ENCODE measurements around the gene APMAP. TPM values are rescaled to one million over a fixed set of nuclear protein-coding genes. Genes with fewer than 3 reads are reported as not detected.

The APMAP gene
- total and polyA plus RNA-seq, 4 donors = 132 to 378 (median 234) TPM

DNA sequence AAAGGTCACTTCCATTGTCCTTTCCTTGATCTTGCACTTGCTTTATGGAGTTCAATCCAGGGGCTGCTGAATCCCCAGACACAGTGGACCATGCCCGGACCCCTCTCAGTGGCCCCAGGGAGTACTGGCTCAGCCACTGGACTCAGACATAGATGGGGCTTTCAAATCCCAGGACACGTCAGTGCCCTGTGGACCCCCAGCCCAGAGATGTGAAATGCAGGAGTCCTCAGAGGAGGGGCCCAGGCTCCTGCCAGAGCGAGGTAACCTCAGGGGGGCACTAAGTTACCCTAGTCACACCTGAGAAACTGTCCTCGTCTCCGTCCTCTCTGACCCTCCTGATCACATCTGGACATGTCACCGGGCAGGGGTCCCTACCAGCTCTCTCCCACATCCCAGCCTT lies 18.7 kb upstream of the APMAP start:
- H3K4me1 ChIP-seq (ENCODE audit: control insufficient read depth in 4 of 4, insufficient read depth in 4 of 4, low read length in 3 of 4) = peaks cover 9 to 38% (median 29%) of the 10 kb centered on the region in 4 donors
- H3K36me3 ChIP-seq (ENCODE audit: control insufficient read depth in 4 of 4, insufficient read depth in 3 of 4, low read depth in 1 of 4, low read length in 3 of 4) = no peaks in the 10 kb centered on the region
- H3K9ac ChIP-seq (ENCODE audit: low read depth in 1 of 2, low read length in 2 of 2) = no peak overlapping the region
- WGBS = 83% methylated on average over 6 of the region's 6 CpGs
- no peak for DNase-seq (ENCODE audit: low spot score)
- no peaks in the 10 kb centered on the region for H3K27me3 ChIP-seq (ENCODE audit: control insufficient read depth in 4 of 4, insufficient read depth in 4 of 4, low read length in 3 of 4)
- no peak overlapping the region for H3K4me3 ChIP-seq (ENCODE audit: low read depth in 1 of 3, low read length in 3 of 3)
- no peak for TF ChIP-seq HNF4G (IDR thresholded peaks at IDR 0.05)
- TF ChIP-seq, protein P1, sequence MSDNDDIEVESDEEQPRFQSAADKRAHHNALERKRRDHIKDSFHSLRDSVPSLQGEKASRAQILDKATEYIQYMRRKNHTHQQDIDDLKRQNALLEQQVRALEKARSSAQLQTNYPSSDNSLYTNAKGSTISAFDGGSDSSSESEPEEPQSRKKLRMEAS (IDR thresholded peaks at IDR 0.05) = no peak
- TF ChIP-seq, protein P2, sequence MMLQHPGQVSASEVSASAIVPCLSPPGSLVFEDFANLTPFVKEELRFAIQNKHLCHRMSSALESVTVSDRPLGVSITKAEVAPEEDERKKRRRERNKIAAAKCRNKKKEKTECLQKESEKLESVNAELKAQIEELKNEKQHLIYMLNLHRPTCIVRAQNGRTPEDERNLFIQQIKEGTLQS (IDR thresholded peaks at IDR 0.05) = no peak
- TF ChIP-seq, protein P3, sequence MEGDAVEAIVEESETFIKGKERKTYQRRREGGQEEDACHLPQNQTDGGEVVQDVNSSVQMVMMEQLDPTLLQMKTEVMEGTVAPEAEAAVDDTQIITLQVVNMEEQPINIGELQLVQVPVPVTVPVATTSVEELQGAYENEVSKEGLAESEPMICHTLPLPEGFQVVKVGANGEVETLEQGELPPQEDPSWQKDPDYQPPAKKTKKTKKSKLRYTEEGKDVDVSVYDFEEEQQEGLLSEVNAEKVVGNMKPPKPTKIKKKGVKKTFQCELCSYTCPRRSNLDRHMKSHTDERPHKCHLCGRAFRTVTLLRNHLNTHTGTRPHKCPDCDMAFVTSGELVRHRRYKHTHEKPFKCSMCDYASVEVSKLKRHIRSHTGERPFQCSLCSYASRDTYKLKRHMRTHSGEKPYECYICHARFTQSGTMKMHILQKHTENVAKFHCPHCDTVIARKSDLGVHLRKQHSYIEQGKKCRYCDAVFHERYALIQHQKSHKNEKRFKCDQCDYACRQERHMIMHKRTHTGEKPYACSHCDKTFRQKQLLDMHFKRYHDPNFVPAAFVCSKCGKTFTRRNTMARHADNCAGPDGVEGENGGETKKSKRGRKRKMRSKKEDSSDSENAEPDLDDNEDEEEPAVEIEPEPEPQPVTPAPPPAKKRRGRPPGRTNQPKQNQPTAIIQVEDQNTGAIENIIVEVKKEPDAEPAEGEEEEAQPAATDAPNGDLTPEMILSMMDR (IDR thresholded peaks at IDR 0.05; ENCODE audit: low read depth, low read length, missing input control) = no peak
- TF ChIP-seq YY1 (IDR thresholded peaks at IDR 0.05) = no peak
- no peak for TF ChIP-seq EGR1 (IDR thresholded peaks at IDR 0.05; ENCODE audit: low read depth in 2 of 2)
- TF ChIP-seq SP1 (IDR thresholded peaks at IDR 0.05) = no peak
- no peak for TF ChIP-seq HNF4A (conservative IDR thresholded peaks at IDR 0.05)
- TF ChIP-seq GABPA (IDR thresholded peaks at IDR 0.05 in 1 of 2, conservative IDR thresholded peaks at IDR 0.05 in 1 of 2) = no peak
- TF ChIP-seq RXRA (IDR thresholded peaks at IDR 0.05) = no peak
- no peak for TF ChIP-seq NR2F2 (IDR thresholded peaks at IDR 0.05)
- TF ChIP-seq FOXA1 (IDR thresholded peaks at IDR 0.05) = no peak
- TF ChIP-seq FOXA2 (IDR thresholded peaks at IDR 0.05) = no peak
- no peak for TF ChIP-seq JUND (IDR thresholded peaks at IDR 0.05)
- no peak for TF ChIP-seq REST (IDR thresholded peaks at IDR 0.05)
- no peak for TF ChIP-seq ZBTB33 (IDR thresholded peaks at IDR 0.05)
- no peak for TF ChIP-seq RAD21 (IDR thresholded peaks at IDR 0.05)
- TF ChIP-seq TAF1 (conservative IDR thresholded peaks at IDR 0.05) = no peak
- no peak overlapping the region for H3K27ac ChIP-seq (ENCODE audit: low read depth in 1 of 2, low read length in 2 of 2)
- no peaks in the 10 kb centered on the region for H3K9me3 ChIP-seq (ENCODE audit: control insufficient read depth in 4 of 4, low read length in 3 of 4)

Data from liver (tissue), 9 donors.